Measurements from ENCODE around the gene C1orf53.

GRCh38 chr1:197862221-197862620 lies 40.2 kb upstream of the C1orf53 start:
- TF ChIP-seq CTCF (IDR thresholded peaks at IDR 0.05) (no peak), POLR2A (IDR thresholded peaks at IDR 0.05) (no peak)

Measured in thyroid gland (tissue), 4 donors.